Mucosa of rectum (tissue), 2 donors: ENCODE data around the gene DOK4.
"Not testable (repeated sequence)": the region's sequence is repeated elsewhere in the genome, so short reads cannot be mapped to it uniquely, and the experiment has no call there.

ENCODE experiments used
- H3K27ac ChIP-seq, 2 donors: one replicate each; pipeline ENCODE4 v1.7.0; 2013; ENCODE audit warnings: inconsistent platforms in 2 of 2, low read depth in 2 of 2, low read length in 2 of 2
- H3K27me3 ChIP-seq, 2 donors: one replicate each; pipeline ENCODE4 v1.7.0; 2013; ENCODE audit warnings: low read length in 2 of 2; ENCODE audit not compliant: control insufficient read depth in 2 of 2, insufficient read depth in 2 of 2
- H3K36me3 ChIP-seq, 2 donors: one replicate each; pipeline ENCODE4 v1.7.0; 2013; ENCODE audit warnings: low read length in 2 of 2; ENCODE audit not compliant: control insufficient read depth in 2 of 2, insufficient read depth in 2 of 2
- H3K4me1 ChIP-seq, 2 donors: one replicate each; pipeline ENCODE4 v1.7.0; 2013; ENCODE audit warnings: low read length in 2 of 2, mild to moderate bottlenecking in 1 of 2; ENCODE audit not compliant: control insufficient read depth in 2 of 2, insufficient read depth in 2 of 2
- H3K4me3 ChIP-seq, 2 donors: one replicate each; pipeline ENCODE4 v1.7.0; 2013; ENCODE audit warnings: low read length in 2 of 2
- H3K9ac ChIP-seq, 2 donors: one replicate each; pipeline ENCODE4 v1.7.0; 2013; ENCODE audit warnings: low read length in 2 of 2, low read depth in 1 of 2, mild to moderate bottlenecking in 1 of 2
- H3K9me3 ChIP-seq, 2 donors: one replicate each; pipeline ENCODE4 v1.7.0; 2013; ENCODE audit warnings: low read length in 2 of 2; ENCODE audit not compliant: control insufficient read depth in 2 of 2
- donor health status: healthy.
- donor health status: Normal muscosa, but diverticular disease.

DOK4 gene

GRCh38 chr16:57502048-57502775 is 15.9 kb upstream of the DOK4 start:
- H3K27me3 ChIP-seq = no peaks in the 10 kb centered on the region
- H3K9me3 ChIP-seq = no peaks in the 10 kb centered on the region
- H3K36me3 ChIP-seq = no peaks in the 10 kb centered on the region
- no peak overlapping the region for H3K27ac ChIP-seq
- H3K4me3 ChIP-seq = no peak overlapping the region
- no peak overlapping the region for H3K9ac ChIP-seq
- no peaks in the 10 kb centered on the region for H3K4me1 ChIP-seq

GRCh38 chr16:57501492-57501891 is 15.2 kb upstream of the DOK4 start:
- Histone ChIP-seq H3K36me3 (no peaks in the 10 kb centered on the region), H3K27me3 (no peaks in the 10 kb centered on the region), H3K9me3 (no peaks in the 10 kb centered on the region), H3K4me3 (no peak overlapping the region), H3K9ac (no peak overlapping the region), H3K27ac (no peak overlapping the region), H3K4me1 (no peaks in the 10 kb centered on the region)

- Histone ChIP-seq H3K36me3 (no peaks in the 10 kb centered on the region), H3K9ac (no peak overlapping the region), H3K27me3 (no peaks in the 10 kb centered on the region), H3K27ac (no peak overlapping the region), H3K4me1 (no peaks in the 10 kb centered on the region), H3K4me3 (no peak overlapping the region), H3K9me3 (no peaks in the 10 kb centered on the region)
These were observed 14.4 kb upstream of the DOK4 start for GRCh38 chr16:57500578-57501111.

- H3K27ac ChIP-seq, H3K4me3 ChIP-seq, H3K9ac ChIP-seq, H3K27me3 ChIP-seq, H3K36me3 ChIP-seq, H3K4me1 ChIP-seq, H3K9me3 ChIP-seq: not testable (repeated sequence)
These were observed 13.6 kb upstream of the DOK4 start for GRCh38 chr16:57499941-57500340.

GRCh38 chr16:57498031-57498430 is 11.7 kb upstream of the DOK4 start:
- Histone ChIP-seq H3K4me3 (no peak overlapping the region), H3K27me3 (no peaks in the 10 kb centered on the region), H3K27ac (no peak overlapping the region), H3K9ac (no peak overlapping the region), H3K4me1 (no peaks in the 10 kb centered on the region), H3K36me3 (no peaks in the 10 kb centered on the region), H3K9me3 (no peaks in the 10 kb centered on the region)

- Histone ChIP-seq H3K36me3 (no peaks in the 10 kb centered on the region), H3K9ac (no peak overlapping the region), H3K27me3 (no peaks in the 10 kb centered on the region), H3K9me3 (no peaks in the 10 kb centered on the region), H3K27ac (no peak overlapping the region), H3K4me1 (no peaks in the 10 kb centered on the region), H3K4me3 (no peak overlapping the region)
These were observed 10.8 kb upstream of the DOK4 start for GRCh38 chr16:57497121-57497520.

GRCh38 chr16:57493767-57494166 is 7.5 kb upstream of the DOK4 start:
- H3K4me3 ChIP-seq = no peak overlapping the region
- H3K9me3 ChIP-seq = no peaks in the 10 kb centered on the region
- no peaks in the 10 kb centered on the region for H3K27me3 ChIP-seq
- no peak overlapping the region for H3K27ac ChIP-seq
- no peaks in the 10 kb centered on the region for H3K4me1 ChIP-seq
- no peak overlapping the region for H3K9ac ChIP-seq
- H3K36me3 ChIP-seq = no peaks in the 10 kb centered on the region

- Histone ChIP-seq H3K27ac (no peak overlapping the region), H3K4me3 (no peak overlapping the region), H3K9ac (no peak overlapping the region), H3K36me3 (no peaks in the 10 kb centered on the region), H3K4me1 (peaks cover 12 to 21% of the 10 kb centered on the region in 2 donors), H3K27me3 (no peaks in the 10 kb centered on the region), H3K9me3 (no peaks in the 10 kb centered on the region)
These were observed 2.9 kb upstream of the DOK4 start for GRCh38 chr16:57489229-57489628.

GRCh38 chr16:57486858-57487834 is 853 bp upstream of the DOK4 start:
- Histone ChIP-seq H3K27ac (no peak overlapping the region), H3K4me3 (peak overlapping the region; percentile 55 to 61), H3K4me1 (peaks cover 13 to 21% of the 10 kb centered on the region in 2 donors), H3K9me3 (no peaks in the 10 kb centered on the region), H3K36me3 (no peaks in the 10 kb centered on the region), H3K27me3 (no peaks in the 10 kb centered on the region), H3K9ac (peak overlapping the region in 1 of 2 donors; percentile 36)
